ENCODE measurements around the gene ARHGAP1. TPM values are rescaled to one million over a fixed set of nuclear protein-coding genes. Genes with fewer than 3 reads are reported as not detected.

The ARHGAP1 gene
- total and polyA plus RNA-seq, 2 of the 13 experiments (the other 11 are each of a cell fraction or from before 2014, with no cell fraction given), result 18.6 to 30.3 TPM

DNA sequence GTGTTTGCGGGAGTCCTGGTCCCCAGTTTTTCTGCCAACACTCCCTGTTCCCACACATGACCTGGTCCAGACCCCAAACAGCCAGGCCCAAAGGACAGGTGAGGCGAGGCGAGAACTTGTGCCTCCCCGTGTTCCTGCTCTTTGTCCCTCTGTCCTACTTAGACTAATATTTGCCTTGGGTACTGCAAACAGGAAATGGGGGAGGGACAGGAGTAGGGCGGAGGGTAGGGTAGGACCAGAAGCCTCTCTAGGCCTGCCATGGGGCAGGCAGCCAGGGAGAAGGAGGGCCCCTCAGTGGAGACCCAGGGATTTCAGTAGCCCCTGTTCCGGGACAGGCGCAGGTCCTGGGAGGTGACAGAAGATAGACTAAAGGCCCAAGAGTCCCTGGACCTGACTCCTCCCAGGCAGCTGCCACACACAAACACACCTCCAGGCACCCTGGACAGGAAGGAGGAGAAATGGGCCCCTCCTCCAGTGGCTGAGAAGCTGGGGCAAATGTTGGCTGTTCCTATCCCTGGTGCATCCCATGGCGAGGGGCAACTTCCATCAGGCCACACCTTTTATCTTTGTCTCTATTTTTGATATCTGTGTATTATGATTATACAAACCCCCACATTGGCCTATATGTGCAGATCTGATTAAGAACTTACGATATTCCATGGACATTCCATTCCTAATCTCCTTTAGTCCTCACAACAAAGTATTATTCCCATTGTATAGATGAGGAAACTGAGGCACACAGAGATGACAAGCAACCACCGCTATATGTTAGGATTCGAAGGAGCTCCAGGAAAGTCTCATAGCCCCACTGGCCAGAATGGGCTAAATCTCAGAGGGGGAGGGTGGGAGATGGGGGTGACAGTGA lies 18.0 kb upstream of the ARHGAP1 start (continued):
- TF ChIP-seq HDAC6 (IDR thresholded peaks at IDR 0.05; ENCODE audit: low read depth, low read length) (no peak), KLF16 (CRISPR knock-in tag; IDR thresholded peaks at IDR 0.05) (peak in 1 of 2 experiments; percentile 89; a peak in 2 of 4 replicates), HIVEP1 (CRISPR knock-in tag; IDR thresholded peaks at IDR 0.05) (no peak), ZFP82 (CRISPR knock-in tag; IDR thresholded peaks at IDR 0.05; ENCODE audit: borderline replicate concordance) (no peak; the same call in 1 of the 2 replicates), ZNF501 (CRISPR knock-in tag; IDR thresholded peaks at IDR 0.05) (peak; percentile 91), KAT2B (IDR thresholded peaks at IDR 0.05; ENCODE audit: borderline replicate concordance, low read depth, low read length) (no peak), SP4 (CRISPR knock-in tag; IDR thresholded peaks at IDR 0.05) (peak; percentile 78), CENPT (CRISPR knock-in tag; IDR thresholded peaks at IDR 0.05; ENCODE audit: low read depth) (no peak), REL (CRISPR knock-in tag; conservative IDR thresholded peaks at IDR 0.05) (peak; percentile 62; the same call in 1 of the 2 replicates), MEF2D (CRISPR knock-in tag; IDR thresholded peaks at IDR 0.05) (peak; percentile 94), GATAD1 (CRISPR knock-in tag; IDR thresholded peaks at IDR 0.05) (peak; percentile 69), ZNF883 (CRISPR knock-in tag; IDR thresholded peaks at IDR 0.05; ENCODE audit: not compliant biosample characterization) (peak; percentile 50), ZNF552 (CRISPR knock-in tag; IDR thresholded peaks at IDR 0.05; ENCODE audit: borderline replicate concordance) (no peak), TBP (CRISPR knock-in tag; IDR thresholded peaks at IDR 0.05) (no peak), ZNF383 (CRISPR knock-in tag; IDR thresholded peaks at IDR 0.05; ENCODE audit: borderline replicate concordance) (no peak), RELA (CRISPR knock-in tag; IDR thresholded peaks at IDR 0.05) (0 out of 2 replicates have a peak, but pooled peaks have one; percentile 71), ZNF550 (CRISPR knock-in tag; IDR thresholded peaks at IDR 0.05; ENCODE audit: borderline replicate concordance) (no peak), PRMT3 (CRISPR knock-in tag; IDR thresholded peaks at IDR 0.05; ENCODE audit: borderline replicate concordance, low read depth) (no peak), SP5 (CRISPR knock-in tag; IDR thresholded peaks at IDR 0.05; ENCODE audit: borderline replicate concordance, low read depth) (peak; percentile 98), NCOA2 (CRISPR knock-in tag; IDR thresholded peaks at IDR 0.05) (peak; percentile 96), ZKSCAN5 (CRISPR knock-in tag; IDR thresholded peaks at IDR 0.05) (peak; percentile 37; the same call in 1 of the 2 replicates), ZMYM2 (CRISPR knock-in tag; IDR thresholded peaks at IDR 0.05) (no peak; the same call in 1 of the 2 replicates)
- TF ChIP-seq, protein P1, sequence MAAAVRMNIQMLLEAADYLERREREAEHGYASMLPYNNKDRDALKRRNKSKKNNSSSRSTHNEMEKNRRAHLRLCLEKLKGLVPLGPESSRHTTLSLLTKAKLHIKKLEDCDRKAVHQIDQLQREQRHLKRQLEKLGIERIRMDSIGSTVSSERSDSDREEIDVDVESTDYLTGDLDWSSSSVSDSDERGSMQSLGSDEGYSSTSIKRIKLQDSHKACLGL (CRISPR knock-in tag; IDR thresholded peaks at IDR 0.05), result no peak
- TF ChIP-seq, protein P2, sequence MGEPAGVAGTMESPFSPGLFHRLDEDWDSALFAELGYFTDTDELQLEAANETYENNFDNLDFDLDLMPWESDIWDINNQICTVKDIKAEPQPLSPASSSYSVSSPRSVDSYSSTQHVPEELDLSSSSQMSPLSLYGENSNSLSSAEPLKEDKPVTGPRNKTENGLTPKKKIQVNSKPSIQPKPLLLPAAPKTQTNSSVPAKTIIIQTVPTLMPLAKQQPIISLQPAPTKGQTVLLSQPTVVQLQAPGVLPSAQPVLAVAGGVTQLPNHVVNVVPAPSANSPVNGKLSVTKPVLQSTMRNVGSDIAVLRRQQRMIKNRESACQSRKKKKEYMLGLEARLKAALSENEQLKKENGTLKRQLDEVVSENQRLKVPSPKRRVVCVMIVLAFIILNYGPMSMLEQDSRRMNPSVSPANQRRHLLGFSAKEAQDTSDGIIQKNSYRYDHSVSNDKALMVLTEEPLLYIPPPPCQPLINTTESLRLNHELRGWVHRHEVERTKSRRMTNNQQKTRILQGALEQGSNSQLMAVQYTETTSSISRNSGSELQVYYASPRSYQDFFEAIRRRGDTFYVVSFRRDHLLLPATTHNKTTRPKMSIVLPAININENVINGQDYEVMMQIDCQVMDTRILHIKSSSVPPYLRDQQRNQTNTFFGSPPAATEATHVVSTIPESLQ (CRISPR knock-in tag; conservative IDR thresholded peaks at IDR 0.05), result no peak; the same call in 1 of the 2 replicates
- TF ChIP-seq, protein P3, sequence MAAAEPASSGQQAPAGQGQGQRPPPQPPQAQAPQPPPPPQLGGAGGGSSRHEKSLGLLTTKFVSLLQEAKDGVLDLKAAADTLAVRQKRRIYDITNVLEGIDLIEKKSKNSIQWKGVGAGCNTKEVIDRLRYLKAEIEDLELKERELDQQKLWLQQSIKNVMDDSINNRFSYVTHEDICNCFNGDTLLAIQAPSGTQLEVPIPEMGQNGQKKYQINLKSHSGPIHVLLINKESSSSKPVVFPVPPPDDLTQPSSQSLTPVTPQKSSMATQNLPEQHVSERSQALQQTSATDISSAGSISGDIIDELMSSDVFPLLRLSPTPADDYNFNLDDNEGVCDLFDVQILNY (CRISPR knock-in tag; conservative IDR thresholded peaks at IDR 0.05), result no peak
- TF ChIP-seq, protein P4, sequence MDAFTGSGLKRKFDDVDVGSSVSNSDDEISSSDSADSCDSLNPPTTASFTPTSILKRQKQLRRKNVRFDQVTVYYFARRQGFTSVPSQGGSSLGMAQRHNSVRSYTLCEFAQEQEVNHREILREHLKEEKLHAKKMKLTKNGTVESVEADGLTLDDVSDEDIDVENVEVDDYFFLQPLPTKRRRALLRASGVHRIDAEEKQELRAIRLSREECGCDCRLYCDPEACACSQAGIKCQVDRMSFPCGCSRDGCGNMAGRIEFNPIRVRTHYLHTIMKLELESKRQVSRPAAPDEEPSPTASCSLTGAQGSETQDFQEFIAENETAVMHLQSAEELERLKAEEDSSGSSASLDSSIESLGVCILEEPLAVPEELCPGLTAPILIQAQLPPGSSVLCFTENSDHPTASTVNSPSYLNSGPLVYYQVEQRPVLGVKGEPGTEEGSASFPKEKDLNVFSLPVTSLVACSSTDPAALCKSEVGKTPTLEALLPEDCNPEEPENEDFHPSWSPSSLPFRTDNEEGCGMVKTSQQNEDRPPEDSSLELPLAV (CRISPR knock-in tag; conservative IDR thresholded peaks at IDR 0.05; ENCODE audit: low read depth), result no peak

Measured in HepG2 (cell line).